GM21367 (cell line): ENCODE results near the gene CCM2.

Source experiments
- ATAC-seq: cut with Tn5 transposase; IDR thresholded peaks from one replicate; pipeline ENCODE4 v1.9.1; 2021; ENCODE audit not compliant: unreplicated experiment

CCM2 gene

GRCh38 chr7:45077579-45077978 lies 77.6 kb downstream of the CCM2 start:
- no peak for ATAC-seq

GRCh38 chr7:45078125-45078681 lies 78.2 kb downstream of the CCM2 start:
- ATAC-seq = no peak

GRCh38 chr7:45080265-45080957 lies 80.4 kb downstream of the CCM2 start:
- no peak for ATAC-seq

GRCh38 chr7:45080958-45081669 lies 81.1 kb downstream of the CCM2 start:
- no peak for ATAC-seq

GRCh38 chr7:45081670-45081974 lies 81.6 kb downstream of the CCM2 start:
- ATAC-seq = no peak

- no peak for ATAC-seq
Observed at GRCh38 chr7:45082031-45082830, 82.2 kb downstream of the CCM2 start.

- no peak for ATAC-seq
Observed at GRCh38 chr7:45082831-45083331, 82.9 kb downstream of the CCM2 start.

- no peak for ATAC-seq
Observed at GRCh38 chr7:45084336-45084735, 84.3 kb downstream of the CCM2 start.

- no peak for ATAC-seq
Observed at GRCh38 chr7:45084901-45085618, 85.1 kb downstream of the CCM2 start.

GRCh38 chr7:45085619-45086200 lies 85.7 kb downstream of the CCM2 start:
- no peak for ATAC-seq

GRCh38 chr7:45086331-45087065 lies 86.5 kb downstream of the CCM2 start:
- ATAC-seq = no peak

- no peak for ATAC-seq
Observed at GRCh38 chr7:45087301-45088145, 87.5 kb downstream of the CCM2 start.

- no peak for ATAC-seq
Observed at GRCh38 chr7:45088146-45088701, 88.2 kb downstream of the CCM2 start.

- ATAC-seq = no peak
Observed at GRCh38 chr7:45088821-45089340, 88.9 kb downstream of the CCM2 start, which contains the start of gene NACAD. TSS of gene NACAD (minus strand) at chr7:45088969. CDS start at chr7:45088894, 75 bp downstream.

- no peak for ATAC-seq
Observed at GRCh38 chr7:45089341-45089891, 89.4 kb downstream of the CCM2 start.

GRCh38 chr7:45092100-45092930 lies 92.3 kb downstream of the CCM2 start:
- ATAC-seq = no peak

GRCh38 chr7:45092931-45093235 lies 92.9 kb downstream of the CCM2 start:
- ATAC-seq = no peak
